ENCODE data around the gene ATP9A.

DNA sequence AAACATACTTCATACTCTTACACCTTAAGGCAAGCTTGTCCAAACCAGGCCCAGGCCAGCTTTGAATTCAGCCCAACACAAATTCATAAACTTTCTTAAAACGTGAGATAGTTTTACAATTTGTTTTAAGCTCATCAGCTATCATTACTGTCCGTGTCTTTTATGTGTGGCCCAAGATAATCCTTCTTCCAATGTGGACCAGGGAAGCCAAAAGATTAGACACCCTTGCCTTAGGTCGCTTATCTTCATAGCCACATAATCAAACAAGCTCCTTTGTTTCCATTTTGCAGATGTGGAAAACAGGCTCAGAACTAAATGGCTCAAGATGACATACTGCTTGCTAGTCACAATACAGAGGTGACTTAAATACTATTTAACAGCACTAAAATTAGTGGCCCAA, 28.1 kb upstream of the ATP9A start:
- TF ChIP-seq ELF1 (IDR thresholded peaks at IDR 0.05) (no peak), RAD21 (IDR thresholded peaks at IDR 0.05; ENCODE audit: low read length) (no peak), YY1 (IDR thresholded peaks at IDR 0.05; ENCODE audit: low read depth) (no peak), EP300 (IDR thresholded peaks at IDR 0.05; ENCODE audit: borderline replicate concordance in 1 of 2, low read depth in 1 of 2, low read length in 1 of 2) (no peak), MEF2A (IDR thresholded peaks at IDR 0.05; ENCODE audit: borderline replicate concordance, low read depth) (no peak), RXRA (IDR thresholded peaks at IDR 0.05; ENCODE audit: borderline replicate concordance, low read depth) (no peak), EZH2phosphoT487 (IDR thresholded peaks at IDR 0.05; ENCODE audit: borderline replicate concordance, low read depth) (no peak), FOXJ3 (CRISPR knock-in tag; IDR thresholded peaks at IDR 0.05) (no peak), TAF1 (IDR thresholded peaks at IDR 0.05; ENCODE audit: borderline replicate concordance, low read depth, low read length) (no peak), CHD2 (IDR thresholded peaks at IDR 0.05; ENCODE audit: low read length, partially characterized antibody) (no peak)
- TF ChIP-seq, protein P1, sequence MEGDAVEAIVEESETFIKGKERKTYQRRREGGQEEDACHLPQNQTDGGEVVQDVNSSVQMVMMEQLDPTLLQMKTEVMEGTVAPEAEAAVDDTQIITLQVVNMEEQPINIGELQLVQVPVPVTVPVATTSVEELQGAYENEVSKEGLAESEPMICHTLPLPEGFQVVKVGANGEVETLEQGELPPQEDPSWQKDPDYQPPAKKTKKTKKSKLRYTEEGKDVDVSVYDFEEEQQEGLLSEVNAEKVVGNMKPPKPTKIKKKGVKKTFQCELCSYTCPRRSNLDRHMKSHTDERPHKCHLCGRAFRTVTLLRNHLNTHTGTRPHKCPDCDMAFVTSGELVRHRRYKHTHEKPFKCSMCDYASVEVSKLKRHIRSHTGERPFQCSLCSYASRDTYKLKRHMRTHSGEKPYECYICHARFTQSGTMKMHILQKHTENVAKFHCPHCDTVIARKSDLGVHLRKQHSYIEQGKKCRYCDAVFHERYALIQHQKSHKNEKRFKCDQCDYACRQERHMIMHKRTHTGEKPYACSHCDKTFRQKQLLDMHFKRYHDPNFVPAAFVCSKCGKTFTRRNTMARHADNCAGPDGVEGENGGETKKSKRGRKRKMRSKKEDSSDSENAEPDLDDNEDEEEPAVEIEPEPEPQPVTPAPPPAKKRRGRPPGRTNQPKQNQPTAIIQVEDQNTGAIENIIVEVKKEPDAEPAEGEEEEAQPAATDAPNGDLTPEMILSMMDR (IDR thresholded peaks at IDR 0.05) = no peak
- TF ChIP-seq, protein P2, sequence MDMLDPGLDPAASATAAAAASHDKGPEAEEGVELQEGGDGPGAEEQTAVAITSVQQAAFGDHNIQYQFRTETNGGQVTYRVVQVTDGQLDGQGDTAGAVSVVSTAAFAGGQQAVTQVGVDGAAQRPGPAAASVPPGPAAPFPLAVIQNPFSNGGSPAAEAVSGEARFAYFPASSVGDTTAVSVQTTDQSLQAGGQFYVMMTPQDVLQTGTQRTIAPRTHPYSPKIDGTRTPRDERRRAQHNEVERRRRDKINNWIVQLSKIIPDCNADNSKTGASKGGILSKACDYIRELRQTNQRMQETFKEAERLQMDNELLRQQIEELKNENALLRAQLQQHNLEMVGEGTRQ (IDR thresholded peaks at IDR 0.05; ENCODE audit: borderline replicate concordance, low read depth, low read length) = no peak
- TF ChIP-seq, protein P3, sequence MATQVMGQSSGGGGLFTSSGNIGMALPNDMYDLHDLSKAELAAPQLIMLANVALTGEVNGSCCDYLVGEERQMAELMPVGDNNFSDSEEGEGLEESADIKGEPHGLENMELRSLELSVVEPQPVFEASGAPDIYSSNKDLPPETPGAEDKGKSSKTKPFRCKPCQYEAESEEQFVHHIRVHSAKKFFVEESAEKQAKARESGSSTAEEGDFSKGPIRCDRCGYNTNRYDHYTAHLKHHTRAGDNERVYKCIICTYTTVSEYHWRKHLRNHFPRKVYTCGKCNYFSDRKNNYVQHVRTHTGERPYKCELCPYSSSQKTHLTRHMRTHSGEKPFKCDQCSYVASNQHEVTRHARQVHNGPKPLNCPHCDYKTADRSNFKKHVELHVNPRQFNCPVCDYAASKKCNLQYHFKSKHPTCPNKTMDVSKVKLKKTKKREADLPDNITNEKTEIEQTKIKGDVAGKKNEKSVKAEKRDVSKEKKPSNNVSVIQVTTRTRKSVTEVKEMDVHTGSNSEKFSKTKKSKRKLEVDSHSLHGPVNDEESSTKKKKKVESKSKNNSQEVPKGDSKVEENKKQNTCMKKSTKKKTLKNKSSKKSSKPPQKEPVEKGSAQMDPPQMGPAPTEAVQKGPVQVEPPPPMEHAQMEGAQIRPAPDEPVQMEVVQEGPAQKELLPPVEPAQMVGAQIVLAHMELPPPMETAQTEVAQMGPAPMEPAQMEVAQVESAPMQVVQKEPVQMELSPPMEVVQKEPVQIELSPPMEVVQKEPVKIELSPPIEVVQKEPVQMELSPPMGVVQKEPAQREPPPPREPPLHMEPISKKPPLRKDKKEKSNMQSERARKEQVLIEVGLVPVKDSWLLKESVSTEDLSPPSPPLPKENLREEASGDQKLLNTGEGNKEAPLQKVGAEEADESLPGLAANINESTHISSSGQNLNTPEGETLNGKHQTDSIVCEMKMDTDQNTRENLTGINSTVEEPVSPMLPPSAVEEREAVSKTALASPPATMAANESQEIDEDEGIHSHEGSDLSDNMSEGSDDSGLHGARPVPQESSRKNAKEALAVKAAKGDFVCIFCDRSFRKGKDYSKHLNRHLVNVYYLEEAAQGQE (IDR thresholded peaks at IDR 0.05; ENCODE audit: low read depth, low read length) = no peak
